MCF 10A (cell line): ENCODE data around the gene CYP4V2. TPM values are rescaled to one million over a fixed set of nuclear protein-coding genes. Genes with fewer than 3 reads are reported as not detected.

Experiments used
- BruUV-seq: library from RNA; stranded (reverse); fragments of 400-500 nt; replicated peaks from 2 replicates; lab custom pipeline; 2021; lab: Mats Ljungman, UMichigan
- CTCF ChIA-PET: fragments of 300-600 bp; sonication (Branson Sonifier 250); formaldehyde crosslinking; extraction: SDS; loops from one replicate; lab custom pipeline; 2021; ENCODE audit warnings: antibody characterized with exemption, inconsistent platforms; lab: Yijun Ruan, JAX
- POLR2A ChIA-PET: fragments of 300-600, 350-650 bp; sonication (Branson Sonifier 250); formaldehyde crosslinking; extraction: SDS; loops from one replicate; lab custom pipeline; 2020; ENCODE audit warnings: antibody characterized with exemption, inconsistent platforms; lab: Yijun Ruan, JAX
- DNase-seq: peaks from one replicate; pipeline ENCODE4 v3.0.0-alpha.2; 2018; ENCODE audit not compliant: unreplicated experiment
- H3K27ac Mint-ChIP-seq: one replicate; pipeline ENCODE4 v1.8.0; 2022; ENCODE audit warnings: mild to moderate bottlenecking, low read depth, mixed read lengths; ENCODE audit not compliant: unreplicated experiment
- H3K27me3 Mint-ChIP-seq: one replicate; pipeline ENCODE4 v1.8.0; 2022; ENCODE audit warnings: mixed read lengths; ENCODE audit not compliant: insufficient read depth, unreplicated experiment
- H3K36me3 Mint-ChIP-seq: one replicate; pipeline ENCODE4 v1.8.0; 2022; ENCODE audit warnings: mild to moderate bottlenecking, moderate library complexity, mixed read lengths; ENCODE audit not compliant: insufficient read depth, unreplicated experiment
- H3K4me1 Mint-ChIP-seq: one replicate; pipeline ENCODE4 v1.8.0; 2022; ENCODE audit warnings: mixed read lengths; ENCODE audit not compliant: insufficient read depth, unreplicated experiment
- H3K4me3 Mint-ChIP-seq: one replicate; pipeline ENCODE4 v1.8.0; 2022; ENCODE audit warnings: mild to moderate bottlenecking, moderate library complexity, mixed read lengths; ENCODE audit not compliant: unreplicated experiment
- H3K9me3 Mint-ChIP-seq: one replicate; pipeline ENCODE4 v1.8.0; 2022; ENCODE audit warnings: mixed read lengths; ENCODE audit not compliant: unreplicated experiment
- intact Hi-C: fragments of 100-400 bp; cut with micrococcal nuclease; formaldehyde crosslinking; loops from 2 replicates; pipeline ENCODE4 v1.14.1; 2022
- total RNA-seq: library from RNA; stranded (reverse); gene quantifications from 2 replicates; pipeline ENCODE4 v1.2.3, GENCODE V29; 2022
- TF ChIP-seq, protein P1 (sequence below): fragments of 200-600 bp; IDR thresholded peaks from one replicate; pipeline ENCODE4 v1.8.0; 2022; ENCODE audit warnings: antibody characterized with exemption, mild to moderate bottlenecking; ENCODE audit not compliant: unreplicated experiment

Gene CYP4V2
- total RNA-seq, 1 experiment from 2014 or later = 22.1 TPM

DNA sequence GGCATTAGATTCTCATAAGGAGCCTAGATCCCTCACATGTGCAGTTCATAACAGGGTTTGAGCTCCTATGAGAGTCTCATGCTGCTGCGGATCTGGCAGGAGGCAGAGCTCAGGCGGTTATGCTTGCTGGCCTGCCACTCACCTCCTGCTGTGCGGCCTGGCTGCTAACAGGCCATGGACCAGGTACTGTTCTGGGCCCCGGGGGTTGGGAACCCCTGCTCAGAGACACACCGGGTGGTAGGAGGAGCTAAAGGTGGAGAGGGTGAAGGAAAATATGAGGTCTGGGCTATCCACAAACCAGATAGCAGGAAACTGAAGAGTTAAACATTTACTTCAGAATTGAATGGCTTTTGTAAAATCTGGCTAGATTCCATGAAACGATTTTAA lies 68.7 kb downstream of the CYP4V2 start:
- H3K4me3 Mint-ChIP-seq = no peak overlapping the region
- no peak overlapping the region for H3K27ac Mint-ChIP-seq
- H3K9me3 Mint-ChIP-seq = no peaks in the 10 kb centered on the region
- ChIA-PET POLR2A (no interaction called here), CTCF (no interaction called here)
- TF ChIP-seq, protein P1, sequence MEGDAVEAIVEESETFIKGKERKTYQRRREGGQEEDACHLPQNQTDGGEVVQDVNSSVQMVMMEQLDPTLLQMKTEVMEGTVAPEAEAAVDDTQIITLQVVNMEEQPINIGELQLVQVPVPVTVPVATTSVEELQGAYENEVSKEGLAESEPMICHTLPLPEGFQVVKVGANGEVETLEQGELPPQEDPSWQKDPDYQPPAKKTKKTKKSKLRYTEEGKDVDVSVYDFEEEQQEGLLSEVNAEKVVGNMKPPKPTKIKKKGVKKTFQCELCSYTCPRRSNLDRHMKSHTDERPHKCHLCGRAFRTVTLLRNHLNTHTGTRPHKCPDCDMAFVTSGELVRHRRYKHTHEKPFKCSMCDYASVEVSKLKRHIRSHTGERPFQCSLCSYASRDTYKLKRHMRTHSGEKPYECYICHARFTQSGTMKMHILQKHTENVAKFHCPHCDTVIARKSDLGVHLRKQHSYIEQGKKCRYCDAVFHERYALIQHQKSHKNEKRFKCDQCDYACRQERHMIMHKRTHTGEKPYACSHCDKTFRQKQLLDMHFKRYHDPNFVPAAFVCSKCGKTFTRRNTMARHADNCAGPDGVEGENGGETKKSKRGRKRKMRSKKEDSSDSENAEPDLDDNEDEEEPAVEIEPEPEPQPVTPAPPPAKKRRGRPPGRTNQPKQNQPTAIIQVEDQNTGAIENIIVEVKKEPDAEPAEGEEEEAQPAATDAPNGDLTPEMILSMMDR = no peak
- peaks cover 5% of the 10 kb centered on the region for H3K4me1 Mint-ChIP-seq
- H3K36me3 Mint-ChIP-seq = no peaks in the 10 kb centered on the region
- DNase-seq = no peak
- H3K27me3 Mint-ChIP-seq = no peaks in the 10 kb centered on the region
- BruUV-seq = no TSS peak
- intact Hi-C loops = no loop called here

Other genes starting within 250 kb of the CYP4V2 start
- gene TLR3, start 122.4 kb upstream of the CYP4V2 start, total RNA-seq = 6.5 and 8.2 TPM in 2 replicates
- gene FAM149A, start 86.9 kb upstream of the CYP4V2 start, total RNA-seq = 0.79 and 1.3 TPM in 2 replicates
- 0.21 and 0.96 TPM in 2 replicates for gene KLKB1, start 35.9 kb downstream of the CYP4V2 start, total RNA-seq
- not detected in 2 replicates for gene F11, start 74.6 kb downstream of the CYP4V2 start, total RNA-seq